Measurements from ENCODE around the gene PPP1R36.
"Not testable (repeated sequence)": the region's sequence is repeated elsewhere in the genome, so short reads cannot be mapped to it uniquely, and the experiment has no call there.

The PPP1R36 gene

GRCh38 chr14:64518229-64518628, 31.5 kb upstream of the PPP1R36 start:
- no peak for DNase-seq (ENCODE audit: low spot score)

- no peak for DNase-seq (ENCODE audit: low spot score)
Observed at GRCh38 chr14:64520699-64521098, 29.1 kb upstream of the PPP1R36 start.

GRCh38 chr14:64522591-64523355, 27.0 kb upstream of the PPP1R36 start:
- no peak for DNase-seq (ENCODE audit: low spot score)

GRCh38 chr14:64525354-64525753, 24.4 kb upstream of the PPP1R36 start:
- DNase-seq (ENCODE audit: low spot score) = no peak

DNA sequence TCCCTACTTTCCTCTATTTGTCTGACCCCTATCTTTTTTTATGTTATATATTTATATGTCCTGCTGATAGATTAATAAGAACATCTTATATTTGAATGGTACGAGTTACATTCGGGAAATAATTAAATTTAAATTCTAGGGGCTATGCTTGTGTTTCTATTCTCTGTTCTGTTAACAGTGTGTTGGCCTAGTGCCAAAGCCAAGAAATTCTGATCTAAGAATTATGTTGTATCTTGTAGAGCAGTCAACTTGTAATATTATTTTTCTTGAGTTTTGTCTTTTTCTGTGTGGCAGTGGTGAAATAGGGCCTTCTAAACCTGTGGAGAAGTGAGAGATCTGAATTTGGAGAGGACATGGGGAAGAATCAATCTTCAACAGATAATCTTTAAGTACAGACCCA, 18.2 kb upstream of the PPP1R36 start:
- no peak for DNase-seq (ENCODE audit: low spot score)

- no peak for DNase-seq (ENCODE audit: low spot score)
Observed at GRCh38 chr14:64536488-64537245, 13.1 kb upstream of the PPP1R36 start.

- peak; percentile 93 for DNase-seq (ENCODE audit: low spot score)
Observed at GRCh38 chr14:64540208-64541202, 9.3 kb upstream of the PPP1R36 start, which contains the start of gene HSPA2. HSPA2 (plus strand) TSS chr14:64540741; CDS start chr14:64540850, 109 bp downstream.

DNA sequence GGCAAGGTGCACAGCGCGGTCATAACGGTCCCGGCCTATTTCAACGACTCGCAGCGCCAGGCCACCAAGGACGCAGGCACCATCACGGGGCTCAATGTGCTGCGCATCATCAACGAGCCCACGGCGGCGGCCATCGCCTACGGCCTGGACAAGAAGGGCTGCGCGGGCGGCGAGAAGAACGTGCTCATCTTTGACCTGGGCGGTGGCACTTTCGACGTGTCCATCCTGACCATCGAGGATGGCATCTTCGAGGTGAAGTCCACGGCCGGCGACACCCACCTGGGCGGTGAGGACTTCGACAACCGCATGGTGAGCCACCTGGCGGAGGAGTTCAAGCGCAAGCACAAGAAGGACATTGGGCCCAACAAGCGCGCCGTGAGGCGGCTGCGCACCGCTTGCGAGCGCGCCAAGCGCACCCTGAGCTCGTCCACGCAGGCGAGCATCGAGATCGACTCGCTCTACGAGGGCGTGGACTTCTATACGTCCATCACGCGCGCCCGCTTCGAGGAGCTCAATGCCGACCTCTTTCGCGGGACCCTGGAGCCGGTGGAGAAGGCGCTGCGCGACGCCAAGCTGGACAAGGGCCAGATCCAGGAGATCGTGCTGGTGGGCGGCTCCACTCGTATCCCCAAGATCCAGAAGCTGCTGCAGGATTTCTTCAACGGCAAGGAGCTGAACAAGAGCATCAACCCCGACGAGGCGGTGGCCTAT, 8.3 kb upstream of the PPP1R36 start:
- DNase-seq (ENCODE audit: low spot score) = no peak

DNA sequence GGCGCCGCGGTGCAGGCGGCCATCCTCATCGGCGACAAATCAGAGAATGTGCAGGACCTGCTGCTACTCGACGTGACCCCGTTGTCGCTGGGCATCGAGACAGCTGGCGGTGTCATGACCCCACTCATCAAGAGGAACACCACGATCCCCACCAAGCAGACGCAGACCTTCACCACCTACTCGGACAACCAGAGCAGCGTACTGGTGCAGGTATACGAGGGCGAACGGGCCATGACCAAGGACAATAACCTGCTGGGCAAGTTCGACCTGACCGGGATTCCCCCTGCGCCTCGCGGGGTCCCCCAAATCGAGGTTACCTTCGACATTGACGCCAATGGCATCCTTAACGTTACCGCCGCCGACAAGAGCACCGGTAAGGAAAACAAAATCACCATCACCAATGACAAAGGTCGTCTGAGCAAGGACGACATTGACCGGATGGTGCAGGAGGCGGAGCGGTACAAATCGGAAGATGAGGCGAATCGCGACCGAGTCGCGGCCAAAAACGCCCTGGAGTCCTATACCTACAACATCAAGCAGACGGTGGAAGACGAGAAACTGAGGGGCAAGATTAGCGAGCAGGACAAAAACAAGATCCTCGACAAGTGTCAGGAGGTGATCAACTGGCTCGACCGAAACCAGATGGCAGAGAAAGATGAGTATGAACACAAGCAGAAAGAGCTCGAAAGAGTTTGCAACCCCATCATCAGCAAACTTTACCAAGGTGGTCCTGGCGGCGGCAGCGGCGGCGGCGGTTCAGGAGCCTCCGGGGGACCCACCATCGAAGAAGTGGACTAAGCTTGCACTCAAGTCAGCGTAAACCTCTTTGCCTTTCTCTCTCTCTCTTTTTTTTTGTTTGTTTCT, 7.6 kb upstream of the PPP1R36 start:
- no peak for DNase-seq (ENCODE audit: low spot score)

DNA sequence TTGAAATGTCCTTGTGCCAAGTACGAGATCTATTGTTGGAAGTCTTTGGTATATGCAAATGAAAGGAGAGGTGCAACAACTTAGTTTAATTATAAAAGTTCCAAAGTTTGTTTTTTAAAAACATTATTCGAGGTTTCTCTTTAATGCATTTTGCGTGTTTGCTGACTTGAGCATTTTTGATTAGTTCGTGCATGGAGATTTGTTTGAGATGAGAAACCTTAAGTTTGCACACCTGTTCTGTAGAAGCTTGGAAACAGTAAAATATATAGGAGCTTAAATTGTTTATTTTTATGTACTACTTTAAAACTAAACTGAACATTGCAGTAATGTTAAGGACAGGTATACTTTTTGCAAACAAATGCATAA, 6.9 kb upstream of the PPP1R36 start:
- DNase-seq (ENCODE audit: low spot score) = no peak

GRCh38 chr14:64544607-64545312, 5.0 kb upstream of the PPP1R36 start:
- no peak for DNase-seq (ENCODE audit: low spot score)

DNA sequence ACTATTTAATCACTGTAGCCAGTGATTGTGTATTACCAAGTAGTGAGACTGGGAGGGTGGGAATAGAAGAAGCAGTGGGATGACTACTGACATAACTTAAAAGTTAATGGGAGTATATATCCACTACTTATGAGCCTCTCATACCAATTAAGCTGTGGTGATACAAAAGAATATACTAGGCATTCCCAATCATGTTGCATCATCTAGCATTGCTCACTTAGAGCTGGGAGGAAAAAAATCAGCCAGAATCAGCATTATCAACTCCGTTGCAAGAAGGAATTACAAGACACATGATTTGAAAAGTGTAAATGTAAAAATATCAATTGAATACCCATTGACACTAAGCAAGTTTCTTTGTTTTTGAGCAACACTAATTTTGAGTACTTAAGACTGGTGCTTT, 745 bp upstream of the PPP1R36 start:
- no peak for DNase-seq (ENCODE audit: low spot score)

GRCh38 chr14:64550621-64551333, 1.0 kb downstream of the PPP1R36 start:
- DNase-seq (ENCODE audit: low spot score) = no peak

- DNase-seq (ENCODE audit: low spot score) = no peak
Observed at GRCh38 chr14:64554556-64554955, 4.8 kb downstream of the PPP1R36 start.

DNA sequence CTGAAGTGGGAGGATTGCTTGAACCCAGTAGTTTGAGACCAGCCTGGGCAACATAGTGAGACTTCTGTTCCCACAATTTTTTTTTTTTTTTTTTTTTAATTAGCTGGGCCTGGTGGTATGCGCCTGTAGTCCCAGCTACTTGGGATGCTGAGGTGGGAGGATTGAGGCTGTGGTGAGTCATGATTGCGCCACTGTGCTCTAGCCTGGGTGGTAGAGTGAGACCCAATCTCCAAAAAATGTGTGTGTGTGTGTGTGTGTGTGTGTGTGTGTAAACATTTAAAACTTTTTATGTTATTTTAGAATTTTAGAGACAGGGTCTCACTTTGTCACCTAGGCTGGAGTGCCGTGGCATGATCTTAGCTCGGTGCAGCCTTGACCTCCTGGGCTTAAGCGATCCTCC, 6.8 kb downstream of the PPP1R36 start:
- DNase-seq (ENCODE audit: low spot score) = no peak

- not testable (repeated sequence) for DNase-seq (ENCODE audit: low spot score)
Observed at GRCh38 chr14:64558216-64558615, 8.5 kb downstream of the PPP1R36 start.

DNA sequence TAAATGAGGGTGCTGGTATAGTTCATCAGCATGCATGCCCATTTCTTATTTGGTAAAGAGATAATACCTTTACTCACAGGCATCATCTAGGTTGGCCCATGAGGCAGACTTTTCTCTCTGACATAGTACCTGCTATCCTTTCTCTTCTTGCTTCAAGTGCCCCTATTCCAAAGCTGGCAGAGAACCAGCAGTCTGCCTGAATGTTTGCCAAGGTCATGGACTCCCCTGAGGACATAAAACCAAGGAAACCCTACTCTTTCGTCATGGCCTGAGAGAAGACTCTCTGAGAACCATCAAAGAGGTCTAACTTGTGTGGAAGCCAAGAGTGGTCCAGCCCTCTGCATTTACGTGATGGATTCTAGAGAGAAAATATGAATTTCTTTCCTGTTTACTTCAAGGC, 11.9 kb downstream of the PPP1R36 start:
- no peak for DNase-seq (ENCODE audit: low spot score)

GRCh38 chr14:64562436-64562835, 12.7 kb downstream of the PPP1R36 start:
- no peak for DNase-seq (ENCODE audit: low spot score)

- DNase-seq (ENCODE audit: low spot score) = no peak
Observed at GRCh38 chr14:64563696-64564095, 13.9 kb downstream of the PPP1R36 start.
